WERI-Rb-1 (cell line): ENCODE data around the gene CFP.
A peak's percentile ranks its signal among the peaks of the same experiment; 100 is the strongest.

Experiments
- DNase-seq: peaks from one replicate; pipeline ENCODE4 v3.0.0-alpha.2; 2020
- H3K27ac ChIP-seq: fragments of 250-450 bp; sonication (Bioruptor Pico); 2 replicates; pipeline ENCODE4 v1.5.1; 2020; ENCODE audit warnings: mild to moderate bottlenecking, moderate library complexity
- H3K27me3 ChIP-seq: fragments of 250-450 bp; sonication (Bioruptor Pico); 2 replicates; pipeline ENCODE4 v1.5.1; 2021; ENCODE audit warnings: mild to moderate bottlenecking, low read depth, moderate library complexity; ENCODE audit not compliant: insufficient read depth, severe bottlenecking
- H3K36me3 ChIP-seq: fragments of 250-450 bp; sonication (Bioruptor Pico); 2 replicates; pipeline ENCODE4 v1.5.1; 2020; ENCODE audit warnings: mild to moderate bottlenecking, moderate library complexity
- H3K4me3 ChIP-seq: 2 replicates; pipeline ENCODE4 v1.5.1; 2011; ENCODE audit warnings: low read depth, mild to moderate bottlenecking, control low read depth, low read length
- H3K9me3 ChIP-seq: fragments of 250-450 bp; sonication (Bioruptor Pico); 2 replicates; pipeline ENCODE4 v1.5.1; 2021; ENCODE audit warnings: mild to moderate bottlenecking, moderate library complexity; ENCODE audit not compliant: severe bottlenecking
- CTCF ChIP-seq: IDR thresholded peaks from 2 replicates; pipeline ENCODE4 v1.5.1; 2011; ENCODE audit warnings: low read depth, mild to moderate bottlenecking, control low read depth, inconsistent platforms, low read length

The CFP gene

GRCh38 chrX:47650164-47651042 is 20.7 kb upstream of the CFP start, which contains the start of gene ELK1:
Gene ELK1 (minus strand): TSS chrX:47650563. CDS start chrX:47641441, 9,122 bp downstream.
- H3K27ac ChIP-seq: peak within 1 kb of the TSS; percentile 75
- no peak for TF ChIP-seq CTCF
- H3K4me3 ChIP-seq: peak within 1 kb of the TSS; percentile 72
- DNase-seq: peak; percentile 95
- peaks cover 6% of the 10 kb centered on the region; the same call in 1 of the 2 replicates for H3K36me3 ChIP-seq
- H3K27me3 ChIP-seq: peaks cover 5% of the 10 kb centered on the region
- no peaks in the 10 kb centered on the region for H3K9me3 ChIP-seq

- peaks cover 5% of the 10 kb centered on the region for H3K27me3 ChIP-seq
- no peak for DNase-seq
- no peak overlapping the region for H3K27ac ChIP-seq
- TF ChIP-seq CTCF: no peak
- H3K36me3 ChIP-seq: peaks cover 6% of the 10 kb centered on the region; the same call in 1 of the 2 replicates
- H3K9me3 ChIP-seq: no peaks in the 10 kb centered on the region
- peak overlapping the region; percentile 72 for H3K4me3 ChIP-seq
Observed at GRCh38 chrX:47649781-47650163, 20.0 kb upstream of the CFP start.

GRCh38 chrX:47649271-47649670 is 19.5 kb upstream of the CFP start:
- H3K9me3 ChIP-seq: no peaks in the 10 kb centered on the region
- H3K27me3 ChIP-seq: peaks cover 5% of the 10 kb centered on the region
- H3K27ac ChIP-seq: no peak overlapping the region
- H3K4me3 ChIP-seq: peak overlapping the region; percentile 72
- H3K36me3 ChIP-seq: peaks cover 6% of the 10 kb centered on the region; the same call in 1 of the 2 replicates
- no peak for DNase-seq
- TF ChIP-seq CTCF: no peak

GRCh38 chrX:47648376-47648775 is 18.6 kb upstream of the CFP start:
- Histone ChIP-seq H3K4me3 (no peak overlapping the region), H3K27ac (no peak overlapping the region), H3K36me3 (peaks cover 6% of the 10 kb centered on the region; the same call in 1 of the 2 replicates), H3K9me3 (no peaks in the 10 kb centered on the region), H3K27me3 (peaks cover 5% of the 10 kb centered on the region)
- no peak for DNase-seq
- no peak for TF ChIP-seq CTCF

GRCh38 chrX:47646636-47647035 is 16.9 kb upstream of the CFP start:
- Histone ChIP-seq H3K27ac (no peak overlapping the region), H3K36me3 (peaks cover 9% of the 10 kb centered on the region), H3K9me3 (no peaks in the 10 kb centered on the region), H3K4me3 (no peak overlapping the region), H3K27me3 (no peaks in the 10 kb centered on the region)
- DNase-seq: no peak
- no peak for TF ChIP-seq CTCF
